ENCODE measurements around the gene CCT6A.
A peak's percentile ranks its signal among the peaks of the same experiment; 100 is the strongest.
"Not testable (repeated sequence)": the region's sequence is repeated elsewhere in the genome, so short reads cannot be mapped to it uniquely, and the experiment has no call there.

Gene CCT6A

DNA sequence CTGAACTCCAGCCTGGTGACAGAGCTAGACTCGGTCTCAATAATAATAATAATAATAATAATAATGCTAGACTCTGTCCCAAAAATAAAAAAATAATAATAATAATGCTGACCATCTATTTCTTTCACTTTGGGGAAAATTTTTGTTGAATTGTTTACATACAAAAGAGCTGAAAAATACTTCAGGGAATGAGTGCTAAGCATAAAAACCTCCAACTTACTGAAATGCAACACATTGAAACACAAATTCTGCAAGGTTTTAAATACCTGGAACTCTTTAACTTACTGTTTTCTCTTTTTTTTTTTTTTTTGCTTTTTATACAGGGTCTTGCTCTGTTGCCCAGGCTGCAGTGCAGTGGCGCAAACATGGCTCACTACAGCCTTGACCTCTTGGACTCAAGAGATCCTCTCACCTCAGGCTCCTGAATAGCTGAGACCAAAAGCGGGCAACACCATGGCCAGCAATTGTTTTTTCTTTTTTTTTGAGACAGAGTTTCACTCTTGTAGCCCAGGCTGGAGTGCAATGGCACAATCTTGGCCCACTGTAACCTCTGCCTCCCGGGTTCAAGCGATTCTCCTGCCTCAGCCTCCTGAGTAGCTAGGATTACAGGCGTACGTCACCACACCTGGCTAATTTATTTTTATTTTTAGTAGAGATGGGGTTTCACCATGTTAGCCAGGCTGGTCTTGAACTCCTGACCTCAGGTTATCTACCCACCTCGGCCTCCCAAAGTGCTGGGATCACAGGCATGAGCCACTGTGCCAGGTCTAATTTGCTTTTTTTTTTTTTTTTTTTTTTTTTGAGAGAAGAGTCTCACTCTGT is 46.8 kb downstream of the CCT6A start:
- DNase-seq (ENCODE audit: low read depth) = not testable (repeated sequence)

DNA sequence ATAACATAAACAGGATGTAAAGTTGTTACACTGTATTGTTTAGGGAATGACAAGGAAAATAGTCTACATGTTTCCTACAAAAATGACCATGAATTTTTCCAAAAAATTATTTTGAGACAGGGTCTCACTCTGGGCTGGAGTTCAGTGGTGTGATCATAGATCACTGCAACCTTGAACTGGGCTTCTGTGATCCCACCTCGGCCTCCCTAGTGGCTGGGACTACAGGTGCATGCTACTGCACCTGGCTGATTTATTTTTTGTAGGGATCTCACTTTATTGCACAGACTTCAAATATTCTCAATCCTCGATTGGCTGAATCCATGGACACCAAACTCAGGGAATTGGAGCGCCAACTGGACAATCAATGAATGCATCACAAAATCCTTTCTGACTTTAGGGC is 48.1 kb downstream of the CCT6A start:
- no peak for DNase-seq (ENCODE audit: low read depth)

DNA sequence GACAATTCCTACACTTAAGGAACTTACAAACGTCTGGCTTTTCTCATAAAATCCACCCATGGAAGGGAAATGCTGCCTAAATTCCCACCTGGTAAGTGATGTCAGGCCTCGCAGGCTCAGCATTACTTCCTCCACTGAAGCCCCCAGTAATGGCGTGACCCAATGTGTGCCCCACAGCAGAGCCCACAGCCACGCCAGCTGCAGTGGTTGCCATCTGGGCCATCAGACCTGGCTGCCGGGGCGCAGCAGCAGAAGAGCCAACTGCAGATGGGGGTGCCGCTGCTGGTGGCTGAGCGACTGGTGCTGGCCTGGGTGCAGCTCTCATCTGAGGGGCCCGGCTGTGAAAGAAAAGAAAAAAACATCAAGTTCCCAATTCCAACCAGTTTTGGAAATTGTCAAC is 52.6 kb downstream of the CCT6A start:
- DNase-seq (ENCODE audit: low read depth) = not testable (repeated sequence)

DNA sequence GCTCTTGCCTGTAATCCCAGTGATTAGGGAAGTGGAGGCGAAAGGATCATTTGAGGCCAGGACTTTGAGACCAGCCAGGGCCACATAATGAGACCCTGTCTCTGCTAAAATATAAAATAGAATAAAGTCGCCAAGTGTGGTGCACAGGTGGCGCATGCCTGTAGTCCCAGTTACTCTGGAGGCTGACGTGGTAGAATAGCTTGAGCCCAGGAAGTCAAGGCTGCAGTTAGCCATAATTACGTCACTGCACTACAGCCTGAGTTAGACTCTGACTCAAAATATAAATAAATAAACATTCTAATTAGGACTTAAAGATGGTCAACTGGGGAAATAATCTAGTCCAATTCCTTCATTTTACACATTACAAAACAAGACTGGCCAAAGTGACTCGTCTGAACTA is 53.9 kb downstream of the CCT6A start:
- DNase-seq (ENCODE audit: low read depth) = no peak

DNA sequence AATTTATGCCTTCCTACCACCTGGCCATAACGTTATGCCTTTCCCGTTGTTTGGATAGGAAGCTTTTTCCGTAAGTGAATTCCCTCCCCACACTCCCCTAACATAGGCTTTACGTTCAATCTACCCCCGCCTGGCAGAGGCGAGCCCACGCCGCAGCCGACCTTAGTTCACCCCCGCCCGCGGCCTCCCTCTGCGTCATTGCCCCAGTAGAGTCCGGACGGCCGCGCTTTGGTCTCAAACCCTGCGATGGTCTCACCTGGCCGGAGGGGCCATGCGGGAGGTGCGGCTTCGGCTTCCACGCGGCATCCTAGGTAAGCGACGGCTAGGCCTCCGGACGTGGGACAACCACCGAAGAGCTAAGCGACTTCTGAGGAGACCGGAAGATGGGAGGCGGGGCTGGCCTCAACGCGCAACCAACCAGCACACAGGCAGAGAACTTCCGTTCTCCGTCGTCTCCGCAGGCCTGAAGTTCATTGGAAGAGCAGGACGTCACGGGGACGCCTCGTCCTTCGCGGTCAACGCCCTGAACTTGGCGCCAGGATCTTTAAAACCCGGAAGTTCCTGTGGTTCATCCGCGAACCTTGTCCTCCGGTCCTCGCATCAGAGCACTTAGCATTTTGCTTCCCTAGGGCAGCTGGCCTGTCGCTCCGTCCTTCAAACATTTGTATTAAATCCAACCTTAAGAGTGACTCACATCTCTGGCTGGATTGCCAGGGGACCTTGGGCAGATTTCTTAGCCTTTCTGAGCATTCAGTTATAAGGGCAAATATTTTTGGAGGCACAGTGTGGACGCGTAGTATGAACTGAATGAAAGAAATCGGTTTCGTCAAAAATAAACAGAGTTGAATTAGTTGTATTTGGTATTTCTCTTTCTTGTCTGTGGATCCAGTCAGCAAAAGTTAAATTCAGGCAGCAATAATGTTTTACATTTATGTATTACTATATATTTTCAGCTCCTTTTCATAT is 54.8 kb downstream of the CCT6A start, which contains the start of gene CHCHD2:
Gene CHCHD2 (minus strand): TSS at position 369 of the 966 bp plus-strand sequence. CDS start 63 bp downstream, at position 306.
- peak; percentile 90 for DNase-seq (ENCODE audit: low read depth)

DNA sequence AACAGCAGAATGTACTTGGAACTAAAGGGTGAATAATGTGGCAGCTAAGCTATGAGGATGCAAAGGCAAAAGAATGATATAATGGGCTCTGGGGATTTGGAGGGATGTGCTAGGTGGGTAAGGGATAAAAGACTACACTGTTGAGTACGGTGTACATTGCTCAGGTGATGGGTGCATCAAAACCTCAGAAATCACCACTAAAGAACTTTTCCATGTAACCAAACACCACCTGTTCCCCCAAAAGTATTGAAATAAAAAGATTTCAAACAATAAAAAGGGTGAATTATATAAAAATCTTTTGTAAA is 56.3 kb downstream of the CCT6A start:
- no peak for DNase-seq (ENCODE audit: low read depth)

DNA sequence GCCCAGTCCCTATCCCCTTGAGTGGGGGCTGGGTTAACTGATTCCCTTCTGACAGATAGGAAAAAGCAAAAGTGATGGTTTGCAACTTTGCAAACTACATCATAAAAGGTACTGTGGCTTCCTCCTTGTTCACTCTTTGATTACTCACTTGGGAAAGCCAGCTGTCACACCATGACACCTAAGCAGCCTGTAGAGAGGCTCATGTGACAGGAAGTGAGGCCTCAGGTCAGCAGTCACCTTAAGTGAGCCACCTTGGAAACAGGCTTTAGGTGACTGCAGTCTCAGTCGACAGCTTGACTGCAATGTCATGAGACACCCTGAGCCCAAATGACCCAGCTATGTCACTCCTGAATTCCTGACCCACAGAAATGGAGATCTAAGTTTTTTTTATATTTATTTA is 59.0 kb downstream of the CCT6A start:
- no peak for DNase-seq (ENCODE audit: low read depth)

DNA sequence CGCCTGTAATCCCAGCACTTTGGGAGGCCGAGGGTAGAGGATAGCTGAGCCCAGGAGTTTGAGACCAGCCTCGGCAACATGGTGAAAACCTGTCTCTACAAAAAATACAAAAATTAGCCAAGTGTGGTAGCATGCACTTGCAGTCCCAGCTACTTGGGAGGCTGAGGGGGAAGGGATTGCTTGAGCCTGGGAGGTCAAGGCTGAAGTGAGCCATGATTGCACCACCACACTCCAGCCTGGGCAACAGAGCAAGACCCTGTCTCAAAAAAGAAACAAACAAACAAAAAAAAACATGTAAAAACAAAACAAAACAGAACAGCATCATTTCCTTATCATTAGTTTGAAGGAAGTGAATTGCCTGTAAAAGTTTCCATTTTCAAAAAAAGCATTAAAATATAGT is 60.7 kb downstream of the CCT6A start:
- DNase-seq (ENCODE audit: low read depth) = not testable (repeated sequence)
